Spleen (tissue), 7 donors: ENCODE data around the gene ARID5B.

ENCODE experiments used
- CTCF ChIP-seq, 11 experiments: fragments of 200-600 bp in 7 of 11; fragments of 450-650 bp in 4 of 11; sonication (generic) in 4 of 11; IDR thresholded peaks in 8 of 11; conservative IDR thresholded peaks in 3 of 11; 1 replicate in 7 of 11; 2 replicates in 4 of 11; pipeline versions ENCODE4 v1.4.0 to v1.8.0; 2016 to 2021; ENCODE audit warnings: antibody characterized with exemption in 11 of 11, inconsistent platforms in 4 of 11, mild to moderate bottlenecking in 1 of 11
- POLR2A ChIP-seq, 3 donors: fragments of 450-650 bp; IDR thresholded peaks; one replicate each; pipeline ENCODE4 v1.5.1; 2017; ENCODE audit warnings: antibody characterized with exemption in 3 of 3, mild to moderate bottlenecking in 1 of 3
- donor health status: DM: no; HTN: no; CAD: no; lungs with moderate emphysema.
- donor health status: DM: no; HTN: no; CAD: no.
- donor health status: DM: no; HTN: no; CAD: no.

- TF ChIP-seq POLR2A (IDR thresholded peaks at IDR 0.05) = no peak
- no peak for TF ChIP-seq CTCF (IDR thresholded peaks at IDR 0.05 in 8 of 11, conservative IDR thresholded peaks at IDR 0.05 in 3 of 11)
These were observed 208.2 kb downstream of the ARID5B start for GRCh38 chr10:62109587-62110293.
